PC-9 (cell line): ENCODE results near the gene TMEM92.

ENCODE experiments used
- CTCF ChIP-seq: fragments of 200-600 bp; sonication (generic); conservative IDR thresholded peaks from 2 replicates; pipeline ENCODE4 v1.6.1; 2017; ENCODE audit warnings: mixed run types, antibody characterized with exemption, mild to moderate bottlenecking, moderate library complexity
- EZH2 ChIP-seq: fragments of 200-600 bp; sonication (generic); IDR thresholded peaks from 2 replicates; pipeline ENCODE4 v1.8.0; 2017; ENCODE audit warnings: antibody characterized with exemption, low read depth

- no peak for TF ChIP-seq CTCF
- TF ChIP-seq EZH2 = no peak
Observed at GRCh38 chr17:50268743-50269275, 5.5 kb upstream of the TMEM92 start.
